ENCODE results near the gene PDE6A. TPM values are rescaled to one million over a fixed set of nuclear protein-coding genes. Genes with fewer than 3 reads are reported as not detected.

The PDE6A gene
- total RNA-seq, 2 experiments from 2014 or later: not detected

DNA sequence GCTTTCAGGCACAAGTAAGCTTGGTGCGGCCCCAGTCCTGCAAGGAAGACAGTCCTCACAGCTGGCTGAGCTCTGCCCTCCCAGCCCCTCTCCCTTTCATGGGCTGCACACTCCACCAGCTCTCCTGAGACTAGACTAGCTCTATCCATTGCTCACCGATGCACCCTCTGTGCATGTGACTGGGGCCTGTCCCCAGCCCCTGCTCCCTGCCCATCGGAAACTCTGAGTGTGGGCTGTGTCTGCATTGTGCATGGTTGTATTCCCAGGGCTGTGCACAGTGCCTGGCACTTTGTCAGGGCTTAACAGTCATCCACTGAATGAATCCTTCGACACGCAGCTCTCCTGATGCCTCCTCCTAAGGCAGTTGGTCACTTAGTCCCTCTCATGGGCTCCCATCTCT, 122.3 kb downstream of the PDE6A start:
- no peak for ATAC-seq (ENCODE audit: poor library complexity)
- Histone ChIP-seq H3K4me3 (ENCODE audit: low read length) (no peak overlapping the region), H3K27me3 (ENCODE audit: control insufficient read depth in 1 of 2, insufficient read depth in 2 of 2, low read length in 2 of 2) (no peaks in the 10 kb centered on the region), H3K4me1 (ENCODE audit: insufficient read depth, low read length) (no peaks in the 10 kb centered on the region), H3K9me3 (ENCODE audit: control insufficient read depth in 1 of 2, insufficient read depth in 1 of 2, low read length in 2 of 2) (no peaks in the 10 kb centered on the region), H3K27ac (ENCODE audit: low read depth in 1 of 2, low read length in 2 of 2) (no peak overlapping the region), H3K36me3 (ENCODE audit: insufficient read depth, low read length) (peaks cover 2% of the 10 kb centered on the region)
- no peak overlapping the region for H3K27ac Mint-ChIP-seq
- H3K4me3 Mint-ChIP-seq: no peak overlapping the region
- ChIA-PET CTCF (interaction anchor here (1.0 kb wide), 1 partner anchor 185 kb away, joined by 6 read pairs; no protein-coding TSS in a partner anchor), POLR2A (no interaction called here)
- H3K4me1 Mint-ChIP-seq (ENCODE audit: low read depth): no peaks in the 10 kb centered on the region
- no peaks in the 10 kb centered on the region for H3K27me3 Mint-ChIP-seq
- H3K36me3 Mint-ChIP-seq (ENCODE audit: low read depth): no peaks in the 10 kb centered on the region
- DNase-seq: no peak
- no peaks in the 10 kb centered on the region for H3K9me3 Mint-ChIP-seq
- TF ChIP-seq, protein P1, sequence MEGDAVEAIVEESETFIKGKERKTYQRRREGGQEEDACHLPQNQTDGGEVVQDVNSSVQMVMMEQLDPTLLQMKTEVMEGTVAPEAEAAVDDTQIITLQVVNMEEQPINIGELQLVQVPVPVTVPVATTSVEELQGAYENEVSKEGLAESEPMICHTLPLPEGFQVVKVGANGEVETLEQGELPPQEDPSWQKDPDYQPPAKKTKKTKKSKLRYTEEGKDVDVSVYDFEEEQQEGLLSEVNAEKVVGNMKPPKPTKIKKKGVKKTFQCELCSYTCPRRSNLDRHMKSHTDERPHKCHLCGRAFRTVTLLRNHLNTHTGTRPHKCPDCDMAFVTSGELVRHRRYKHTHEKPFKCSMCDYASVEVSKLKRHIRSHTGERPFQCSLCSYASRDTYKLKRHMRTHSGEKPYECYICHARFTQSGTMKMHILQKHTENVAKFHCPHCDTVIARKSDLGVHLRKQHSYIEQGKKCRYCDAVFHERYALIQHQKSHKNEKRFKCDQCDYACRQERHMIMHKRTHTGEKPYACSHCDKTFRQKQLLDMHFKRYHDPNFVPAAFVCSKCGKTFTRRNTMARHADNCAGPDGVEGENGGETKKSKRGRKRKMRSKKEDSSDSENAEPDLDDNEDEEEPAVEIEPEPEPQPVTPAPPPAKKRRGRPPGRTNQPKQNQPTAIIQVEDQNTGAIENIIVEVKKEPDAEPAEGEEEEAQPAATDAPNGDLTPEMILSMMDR (IDR thresholded peaks at IDR 0.05): no peak
- intact Hi-C loops (cut with DNase I, micrococcal nuclease): loop anchor here in 1 of 2 experiments (10.0 kb wide), 1 partner anchor 378 kb away; no protein-coding TSS in a partner anchor

DNA sequence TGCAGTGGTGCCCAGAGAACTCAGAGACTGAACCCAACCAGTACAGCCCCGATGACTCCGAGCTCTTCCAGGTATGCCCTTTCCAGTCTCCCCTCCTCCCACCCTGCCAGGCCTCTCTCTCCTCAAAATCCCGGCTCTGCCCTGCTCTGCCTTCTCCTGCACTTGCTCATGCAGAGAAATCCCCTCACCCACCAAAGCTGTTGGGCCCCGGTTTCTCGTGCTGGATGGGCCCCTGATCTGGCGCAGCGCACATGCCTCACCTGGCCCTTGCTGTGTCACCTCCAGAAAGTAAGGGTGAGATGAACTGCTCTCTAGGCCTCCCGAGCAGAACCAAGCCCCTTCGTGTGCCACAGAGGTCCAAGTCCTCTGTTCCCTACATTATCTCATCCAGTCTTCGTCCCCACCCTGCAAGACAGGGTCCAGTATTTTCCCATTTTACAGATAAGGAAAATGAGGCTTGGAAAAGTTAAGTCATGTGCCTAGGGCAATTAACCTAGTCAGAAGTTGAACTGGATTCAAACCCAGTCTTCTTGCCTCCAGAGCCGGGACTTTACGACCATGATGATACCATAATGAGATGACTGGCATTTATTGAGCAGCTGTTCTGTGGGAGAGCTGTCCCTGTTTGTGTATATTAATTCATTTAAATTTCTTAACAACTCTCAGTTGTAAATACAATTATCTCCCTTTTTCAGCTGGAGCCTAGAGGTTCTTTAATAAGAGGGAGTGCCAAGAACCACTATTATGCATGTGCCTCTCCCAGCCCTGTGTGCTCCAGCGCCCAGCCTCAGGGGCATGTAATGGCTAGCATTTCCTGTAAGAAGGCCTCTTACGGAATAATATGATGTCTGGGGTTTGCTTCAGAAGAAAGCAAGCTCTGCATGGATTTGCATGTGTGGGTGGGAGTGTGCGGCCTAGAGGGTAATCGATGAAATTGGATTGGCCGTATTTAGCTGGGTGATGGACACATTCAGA, 123.8 kb downstream of the PDE6A start:
- CTCF ChIA-PET: no interaction called here
- H3K27ac Mint-ChIP-seq: no peak overlapping the region
- TF ChIP-seq, protein P1 (IDR thresholded peaks at IDR 0.05): no peak

DNA sequence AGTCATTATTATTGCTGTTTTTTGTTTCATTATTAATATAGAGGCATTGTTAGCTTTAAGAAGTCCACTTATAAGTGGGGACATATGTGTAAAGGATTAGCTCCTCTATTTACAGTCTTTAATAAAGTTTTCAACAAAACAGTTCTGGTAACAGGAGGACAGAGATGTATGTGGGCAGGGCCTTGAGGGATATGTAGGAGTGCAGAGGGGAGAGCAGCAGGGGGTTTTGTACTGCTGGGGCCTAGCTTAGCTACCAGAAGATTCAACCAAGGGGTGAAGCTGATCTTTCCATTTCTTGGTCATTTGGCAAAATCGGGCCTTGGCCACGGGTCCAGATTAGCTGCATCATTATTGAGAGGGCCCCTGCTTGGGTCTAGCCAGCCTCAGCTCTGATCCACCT, 124.6 kb downstream of the PDE6A start:
- CTCF ChIA-PET: no interaction called here
- H3K9me3 ChIP-seq (ENCODE audit: control insufficient read depth in 1 of 2, insufficient read depth in 1 of 2, low read length in 2 of 2): no peaks in the 10 kb centered on the region
- H3K27me3 Mint-ChIP-seq: no peaks in the 10 kb centered on the region
- no peaks in the 10 kb centered on the region for H3K9me3 Mint-ChIP-seq
- no peak overlapping the region for H3K27ac ChIP-seq (ENCODE audit: low read depth in 1 of 2, low read length in 2 of 2)
- H3K4me1 ChIP-seq (ENCODE audit: insufficient read depth, low read length): no peaks in the 10 kb centered on the region
- no peak for DNase-seq
- no peaks in the 10 kb centered on the region for H3K36me3 ChIP-seq (ENCODE audit: insufficient read depth, low read length)
- H3K36me3 Mint-ChIP-seq (ENCODE audit: low read depth): no peaks in the 10 kb centered on the region
- intact Hi-C loops (cut with DNase I, micrococcal nuclease): loop anchor here in 1 of 2 experiments (10.0 kb wide), 1 partner anchor 375 kb away; no protein-coding TSS in a partner anchor
- no peak overlapping the region for H3K27ac Mint-ChIP-seq
- ATAC-seq (ENCODE audit: poor library complexity): no peak
- H3K4me3 ChIP-seq (ENCODE audit: low read length): no peak overlapping the region
- TF ChIP-seq, protein P1 (IDR thresholded peaks at IDR 0.05): no peak
- POLR2A ChIA-PET: no interaction called here
- no peaks in the 10 kb centered on the region for H3K27me3 ChIP-seq (ENCODE audit: control insufficient read depth in 1 of 2, insufficient read depth in 2 of 2, low read length in 2 of 2)
- H3K4me1 Mint-ChIP-seq (ENCODE audit: low read depth): no peaks in the 10 kb centered on the region
- no peak overlapping the region for H3K4me3 Mint-ChIP-seq

More for the DNA sequence above, 123.8 kb downstream of the PDE6A start:
- POLR2A ChIA-PET: no interaction called here
- ATAC-seq (ENCODE audit: poor library complexity) (no peak), DNase-seq (no peak)
- H3K27me3 Mint-ChIP-seq: no peaks in the 10 kb centered on the region
- H3K4me3 Mint-ChIP-seq: no peak overlapping the region
- no peaks in the 10 kb centered on the region for H3K27me3 ChIP-seq (ENCODE audit: control insufficient read depth in 1 of 2, insufficient read depth in 2 of 2, low read length in 2 of 2)
- no peaks in the 10 kb centered on the region for H3K4me1 ChIP-seq (ENCODE audit: insufficient read depth, low read length)
- H3K4me1 Mint-ChIP-seq (ENCODE audit: low read depth): no peaks in the 10 kb centered on the region
- H3K27ac ChIP-seq (ENCODE audit: low read depth in 1 of 2, low read length in 2 of 2): no peak overlapping the region
- H3K36me3 ChIP-seq (ENCODE audit: insufficient read depth, low read length): no peaks in the 10 kb centered on the region
- no peaks in the 10 kb centered on the region for H3K9me3 Mint-ChIP-seq
- intact Hi-C loops (cut with DNase I, micrococcal nuclease): loop anchor here in 1 of 2 experiments (10.0 kb wide), 1 partner anchor 376 kb away; no protein-coding TSS in a partner anchor
- no peak overlapping the region for H3K4me3 ChIP-seq (ENCODE audit: low read length)
- H3K9me3 ChIP-seq (ENCODE audit: control insufficient read depth in 1 of 2, insufficient read depth in 1 of 2, low read length in 2 of 2): no peaks in the 10 kb centered on the region
- no peaks in the 10 kb centered on the region for H3K36me3 Mint-ChIP-seq (ENCODE audit: low read depth)

Data from CD4-positive, alpha-beta T cell (primary cell).